ENCODE results near the gene CERS6.

CERS6 gene

GRCh38 chr2:168545439-168546082 lies 89.5 kb downstream of the CERS6 start:
- DNase-seq (ENCODE audit: low read depth), result peak; percentile 92
- no peak overlapping the region for H3K4me3 ChIP-seq (replicated peaks; ENCODE audit: low read depth, low read length)
- TF ChIP-seq CTCF (IDR thresholded peaks at IDR 0.05; ENCODE audit: low read length, missing control alignments), result no peak

- no peak for TF ChIP-seq CTCF (IDR thresholded peaks at IDR 0.05; ENCODE audit: low read length, missing control alignments)
- no peak overlapping the region for H3K4me3 ChIP-seq (replicated peaks; ENCODE audit: low read depth, low read length)
- no peak for DNase-seq (ENCODE audit: low read depth)
Measured at GRCh38 chr2:168550670-168551069, 94.6 kb downstream of the CERS6 start.

- no peak for TF ChIP-seq CTCF (IDR thresholded peaks at IDR 0.05; ENCODE audit: low read length, missing control alignments)
- no peak for DNase-seq (ENCODE audit: low read depth)
- no peak overlapping the region for H3K4me3 ChIP-seq (replicated peaks; ENCODE audit: low read depth, low read length)
Measured at GRCh38 chr2:168552450-168552856, 96.4 kb downstream of the CERS6 start.

GRCh38 chr2:168555283-168555682 lies 99.2 kb downstream of the CERS6 start:
- no peak overlapping the region for H3K4me3 ChIP-seq (replicated peaks; ENCODE audit: low read depth, low read length)
- TF ChIP-seq CTCF (IDR thresholded peaks at IDR 0.05; ENCODE audit: low read length, missing control alignments), result no peak
- DNase-seq (ENCODE audit: low read depth), result no peak

GRCh38 chr2:168559187-168559586 lies 103.1 kb downstream of the CERS6 start:
- DNase-seq (ENCODE audit: low read depth), result no peak
- no peak for TF ChIP-seq CTCF (IDR thresholded peaks at IDR 0.05; ENCODE audit: low read length, missing control alignments)
- no peak overlapping the region for H3K4me3 ChIP-seq (replicated peaks; ENCODE audit: low read depth, low read length)

- no peak for DNase-seq (ENCODE audit: low read depth)
- TF ChIP-seq CTCF (IDR thresholded peaks at IDR 0.05; ENCODE audit: low read length, missing control alignments), result no peak
Measured at GRCh38 chr2:168560817-168561499, 104.9 kb downstream of the CERS6 start.

GRCh38 chr2:168561991-168562390 lies 105.9 kb downstream of the CERS6 start:
- H3K4me3 ChIP-seq (replicated peaks; ENCODE audit: low read depth, low read length), result no peak overlapping the region
- no peak for DNase-seq (ENCODE audit: low read depth)
- TF ChIP-seq CTCF (IDR thresholded peaks at IDR 0.05; ENCODE audit: low read length, missing control alignments), result no peak

More at GRCh38 chr2:168560817-168561499, 104.9 kb downstream of the CERS6 start:
- H3K4me3 ChIP-seq (replicated peaks; ENCODE audit: low read depth, low read length), result no peak overlapping the region
